ENCODE data around the gene SEMA4B. TPM values are rescaled to one million over a fixed set of nuclear protein-coding genes. Genes with fewer than 3 reads are reported as not detected.
A peak's percentile ranks its signal among the peaks of the same experiment; 100 is the strongest.

Gene SEMA4B
- total and polyA plus RNA-seq, 2 donors from 2014 or later = 28.7 to 190 TPM

GRCh38 chr15:90177012-90177411, 24.1 kb upstream of the SEMA4B start:
- H3K9me3 ChIP-seq (ENCODE audit: control insufficient read depth in 2 of 3, insufficient read depth in 1 of 3, low read length in 3 of 3) = no peaks in the 10 kb centered on the region
- no peaks in the 10 kb centered on the region for H3K36me3 ChIP-seq (ENCODE audit: control insufficient read depth in 2 of 3, insufficient read depth in 3 of 3, low read length in 3 of 3)
- no peak for FAIRE-seq
- H3K9ac ChIP-seq (ENCODE audit: low read length in 3 of 3) = no peak overlapping the region
- no peak overlapping the region for H3K4me3 ChIP-seq (ENCODE audit: low read length in 3 of 3)
- H3K27me3 ChIP-seq (ENCODE audit: control insufficient read depth, insufficient read depth, low read length) = no peaks in the 10 kb centered on the region
- intact Hi-C loops (cut with DNase I) = no loop called here
- no peak overlapping the region for H3K27ac ChIP-seq (ENCODE audit: low read depth in 2 of 2, low read length in 2 of 2)
- H3K4me1 ChIP-seq (ENCODE audit: control insufficient read depth in 2 of 3, insufficient read depth in 2 of 3, low read depth in 1 of 3, low read length in 3 of 3) = peaks cover 0 to 4% (median 3%) of the 10 kb centered on the region in 3 donors
- peak in 1 of 5 donors; percentile 37 for DNase-seq
- no peak for TF ChIP-seq CTCF (IDR thresholded peaks at IDR 0.05; ENCODE audit: borderline replicate concordance, extremely low read depth, insufficient read depth)

GRCh38 chr15:90178468-90179435, 22.4 kb upstream of the SEMA4B start:
- no peak for FAIRE-seq
- H3K27ac ChIP-seq (ENCODE audit: low read depth in 2 of 2, low read length in 2 of 2) = no peak overlapping the region
- DNase-seq = peak in 1 of 5 donors; percentile 13
- H3K36me3 ChIP-seq (ENCODE audit: control insufficient read depth in 2 of 3, insufficient read depth in 3 of 3, low read length in 3 of 3) = no peaks in the 10 kb centered on the region
- no peak overlapping the region for H3K9ac ChIP-seq (ENCODE audit: low read length in 3 of 3)
- no peaks in the 10 kb centered on the region for H3K9me3 ChIP-seq (ENCODE audit: control insufficient read depth in 2 of 3, insufficient read depth in 1 of 3, low read length in 3 of 3)
- intact Hi-C loops (cut with DNase I) = no loop called here
- TF ChIP-seq CTCF (IDR thresholded peaks at IDR 0.05; ENCODE audit: borderline replicate concordance, extremely low read depth, insufficient read depth) = no peak
- H3K4me3 ChIP-seq (ENCODE audit: low read length in 3 of 3) = no peak overlapping the region
- no peaks in the 10 kb centered on the region for H3K27me3 ChIP-seq (ENCODE audit: control insufficient read depth, insufficient read depth, low read length)
- peaks cover 0 to 4% (median 3%) of the 10 kb centered on the region in 3 donors for H3K4me1 ChIP-seq (ENCODE audit: control insufficient read depth in 2 of 3, insufficient read depth in 2 of 3, low read depth in 1 of 3, low read length in 3 of 3)

- no peaks in the 10 kb centered on the region for H3K36me3 ChIP-seq (ENCODE audit: control insufficient read depth in 2 of 3, insufficient read depth in 3 of 3, low read length in 3 of 3)
- H3K27me3 ChIP-seq (ENCODE audit: control insufficient read depth, insufficient read depth, low read length) = no peaks in the 10 kb centered on the region
- no peaks in the 10 kb centered on the region for H3K9me3 ChIP-seq (ENCODE audit: control insufficient read depth in 2 of 3, insufficient read depth in 1 of 3, low read length in 3 of 3)
- peaks cover 0 to 10% (median 5%) of the 10 kb centered on the region in 3 donors for H3K4me1 ChIP-seq (ENCODE audit: control insufficient read depth in 2 of 3, insufficient read depth in 2 of 3, low read depth in 1 of 3, low read length in 3 of 3)
- intact Hi-C loops (cut with DNase I) = no loop called here
- DNase-seq (peak; percentile 18 to 78 (median 59)), FAIRE-seq (no peak)
- no peak for TF ChIP-seq CTCF (IDR thresholded peaks at IDR 0.05; ENCODE audit: borderline replicate concordance, extremely low read depth, insufficient read depth)
- H3K9ac ChIP-seq (ENCODE audit: low read length in 3 of 3) = no peak overlapping the region
- H3K4me3 ChIP-seq (ENCODE audit: low read length in 3 of 3) = no peak overlapping the region
- H3K27ac ChIP-seq (ENCODE audit: low read depth in 2 of 2, low read length in 2 of 2) = peak overlapping the region in 1 of 2 donors; percentile 23
Observed at GRCh38 chr15:90181776-90182175, 19.4 kb upstream of the SEMA4B start.
